HepG2 (cell line): ENCODE results near the gene GBX1. TPM values are rescaled to one million over a fixed set of nuclear protein-coding genes. Genes with fewer than 3 reads are reported as not detected.

Source experiments
- ATAC-seq: fragments of 200-7000 bp; cut with Tn5 transposase; 3 replicates; pipeline ENCODE4 v1.9.1; 2020; ENCODE audit warnings: mild to moderate bottlenecking, moderate library complexity
- BruUV-seq: library from RNA; stranded (reverse); fragments of 400-500 nt; replicated peaks from 2 replicates; lab custom pipeline; 2021; lab: Mats Ljungman, UMichigan
- CTCF ChIA-PET: fragments of 300-600 bp; formaldehyde crosslinking; extraction: SDS; loops from one replicate; lab custom pipeline; 2021; ENCODE audit warnings: low total read pairs, inconsistent platforms, low intra/inter-chr PET ratio; lab: Yijun Ruan, JAX
- POLR2A ChIA-PET: fragments of 350-600 bp; sonication (Branson Sonifier 250); formaldehyde crosslinking; loops from one replicate; lab custom pipeline; 2020; ENCODE audit warnings: antibody characterized with exemption, inconsistent platforms; lab: Yijun Ruan, JAX
- DNase-seq: peaks from one replicate; pipeline ENCODE4 v3.0.0-alpha.2; 2015; ENCODE audit warnings: low spot score
- FAIRE-seq: peaks from 3 replicates; lab custom pipeline; 2011; peaks lifted over from hg19 to GRCh38; lab: Jason Lieb, UNC
- H2AFZ ChIP-seq: one replicate; pipeline ENCODE4 v1.6.1; 2011; ENCODE audit warnings: low read length, inconsistent platforms
- H3K27ac ChIP-seq: fragments of 300-600 bp; 3 replicates; pipeline ENCODE4 v1.8.0; 2011; ENCODE audit warnings: mixed run types, mild to moderate bottlenecking, mixed read lengths, low read length, inconsistent platforms; ENCODE audit not compliant: insufficient read depth; ENCODE audit errors: extremely low read length
- H3K27me3 ChIP-seq, 2 experiments: fragments of 200-600 bp in 1 of 2; 2 replicates in 1 of 2; 3 replicates in 1 of 2; pipeline versions ENCODE4 v1.6.0 to v1.8.0; 2011; ENCODE audit warnings: low read length in 2 of 2, mild to moderate bottlenecking in 2 of 2, moderate library complexity in 2 of 2, inconsistent platforms in 1 of 2; ENCODE audit not compliant: insufficient read depth in 2 of 2, control insufficient read depth in 1 of 2
- H3K36me3 ChIP-seq, 2 experiments: fragments of 200-600 bp in 1 of 2; replicated peaks in 1 of 2; 2 replicates in 1 of 2; 3 replicates in 1 of 2; pipeline versions ENCODE4 v1.5.1 to v1.8.0; 2011; ENCODE audit warnings: low read length in 2 of 2, inconsistent platforms in 1 of 2; ENCODE audit not compliant: insufficient read depth in 2 of 2, control insufficient read depth in 1 of 2
- H3K4me1 ChIP-seq: 2 replicates; pipeline ENCODE4 v1.5.1; 2012; ENCODE audit warnings: low read length, inconsistent platforms; ENCODE audit not compliant: insufficient read depth
- H3K4me2 ChIP-seq: 2 replicates; pipeline ENCODE4 v1.6.0; 2011; ENCODE audit warnings: low read depth, low read length, inconsistent platforms
- H3K4me3 ChIP-seq, 3 experiments: fragments of 200-600 bp in 1 of 3; sonication (generic), shearing (Covaris generic) in 1 of 3; replicated peaks in 1 of 3; 2 replicates each; pipeline ENCODE4 v1.5.1; 2011 to 2016; ENCODE audit warnings: low read length in 3 of 3, inconsistent platforms in 2 of 3, low read depth in 2 of 3, mild to moderate bottlenecking in 2 of 3, control low read depth in 1 of 3, mixed read lengths in 1 of 3; ENCODE audit not compliant: insufficient read depth in 1 of 3
- H3K79me2 ChIP-seq: one replicate; pipeline ENCODE4 v1.6.1; 2011; ENCODE audit warnings: low read length, inconsistent platforms; ENCODE audit not compliant: insufficient read depth
- H3K9ac ChIP-seq: 2 replicates; pipeline ENCODE4 v1.6.0; 2011; ENCODE audit warnings: mild to moderate bottlenecking, low read depth, low read length, inconsistent platforms; ENCODE audit not compliant: insufficient read depth
- H3K9me3 ChIP-seq: 2 replicates; pipeline ENCODE4 v1.5.1; 2012; ENCODE audit warnings: mild to moderate bottlenecking, low read length
- H4K20me1 ChIP-seq: 2 replicates; pipeline ENCODE4 v1.6.0; 2011; ENCODE audit warnings: inconsistent platforms, mild to moderate bottlenecking, low read length, moderate library complexity; ENCODE audit not compliant: insufficient read depth
- EHMT2 ChIP-seq: fragments of 200-600 bp; sonication (generic); IDR thresholded peaks from 2 replicates; pipeline ENCODE4 v1.7.0; 2017; ENCODE audit warnings: antibody characterized with exemption, low read depth, low read length, borderline replicate concordance
- MBD4 ChIP-seq: IDR thresholded peaks from 2 replicates; pipeline ENCODE4 v1.6.1; 2012; ENCODE audit warnings: low read length, inconsistent platforms, borderline replicate concordance
- MED1 ChIP-seq: sonication (generic); formaldehyde crosslinking; IDR thresholded peaks from 2 replicates; pipeline ENCODE4 v1.4.0; 2020; ENCODE audit warnings: missing genetic modification reagents
- SMAD3 ChIP-seq: sonication (generic); formaldehyde crosslinking; IDR thresholded peaks from 2 replicates; pipeline ENCODE4 v1.4.0; 2020; ENCODE audit warnings: missing genetic modification reagents
- SMARCC2 ChIP-seq: fragments of 450-650 bp; IDR thresholded peaks from 2 replicates; pipeline ENCODE4 v1.6.1; 2017; ENCODE audit warnings: antibody characterized with exemption, mild to moderate bottlenecking
- TBX2 ChIP-seq: sonication (generic); formaldehyde crosslinking; IDR thresholded peaks from 2 replicates; pipeline ENCODE4 v1.5.0; 2020; ENCODE audit warnings: missing genetic modification reagents, mild to moderate bottlenecking, borderline replicate concordance
- ZNF644 ChIP-seq: IDR thresholded peaks from 2 replicates; pipeline ENCODE4 v1.6.1; 2016; ENCODE audit warnings: low read depth
- ZNF687 ChIP-seq: sonication (generic); formaldehyde crosslinking; IDR thresholded peaks from 2 replicates; pipeline ENCODE4 v1.5.1; 2020; ENCODE audit warnings: mild to moderate bottlenecking, missing genetic modification reagents, moderate library complexity
- ZNF788 ChIP-seq: sonication (generic); formaldehyde crosslinking; IDR thresholded peaks from 2 replicates; pipeline ENCODE4 v1.5.0; 2020; ENCODE audit warnings: mild to moderate bottlenecking, missing genetic modification reagents, borderline replicate concordance
- ZSCAN22 ChIP-seq: sonication (generic); formaldehyde crosslinking; IDR thresholded peaks from 2 replicates; pipeline ENCODE4 v1.4.0; 2020; ENCODE audit warnings: mild to moderate bottlenecking, missing genetic modification reagents
- ZUFSP ChIP-seq: sonication (generic); formaldehyde crosslinking; IDR thresholded peaks from 2 replicates; pipeline ENCODE4 v1.9.0; 2021; ENCODE audit warnings: missing genetic modification reagents, mild to moderate bottlenecking, borderline replicate concordance
- WGBS: methylation state at CpG from one replicate; pipeline ENCODE4 v1.1.6; 2017; ENCODE audit warnings: low lambda C conversion rate; 5-methylcytosine and 5-hydroxymethylcytosine counted together
- in situ Hi-C: cut with HindIII; loops from 2 replicates; pipeline ENCODE4 v1.10.0; 2017; ENCODE audit warnings: low pct_unique_long_range_greater_than_20kb; ENCODE audit not compliant: extremely low pct_ligation_motif_present
- intact Hi-C: fragments of 100-400 bp; cut with micrococcal nuclease; formaldehyde crosslinking; loops from one replicate; pipeline ENCODE4 v1.10.0; 2022; ENCODE audit not compliant: unreplicated experiment
- polyA plus RNA-seq, 8 experiments: library from polyadenylated mRNA; depleted of rRNA in 3 of 8; stranded (reverse) in 7 of 8; unstranded in 1 of 8; fragments of >200 nt; fragmentation: Illumina TruSeq in 4 of 8; extraction: Trizol in 4 of 8; gene quantifications; 2 replicates each; pipeline versions ENCODE4 v1.2.1 to v1.2.3, GENCODE V29; 2011 to 2016; ENCODE audit warnings: low read depth in 4 of 8, missing spikeins in 1 of 8, mixed read lengths in 1 of 8; ENCODE audit not compliant: insufficient read depth in 1 of 8
- total RNA-seq, 5 experiments: library from RNA; depleted of rRNA; stranded (reverse); fragments of >200 nt; fragmentation: Illumina TruSeq; extraction: Trizol; gene quantifications; 2 replicates each; pipeline ENCODE4 v1.2.3, GENCODE V29; 2016; ENCODE audit warnings: low read depth in 1 of 5

GBX1 gene
- total and polyA plus RNA-seq, 2 of the 13 experiments (the other 11 are each of a cell fraction or from before 2014, with no cell fraction given) = not detected

DNA sequence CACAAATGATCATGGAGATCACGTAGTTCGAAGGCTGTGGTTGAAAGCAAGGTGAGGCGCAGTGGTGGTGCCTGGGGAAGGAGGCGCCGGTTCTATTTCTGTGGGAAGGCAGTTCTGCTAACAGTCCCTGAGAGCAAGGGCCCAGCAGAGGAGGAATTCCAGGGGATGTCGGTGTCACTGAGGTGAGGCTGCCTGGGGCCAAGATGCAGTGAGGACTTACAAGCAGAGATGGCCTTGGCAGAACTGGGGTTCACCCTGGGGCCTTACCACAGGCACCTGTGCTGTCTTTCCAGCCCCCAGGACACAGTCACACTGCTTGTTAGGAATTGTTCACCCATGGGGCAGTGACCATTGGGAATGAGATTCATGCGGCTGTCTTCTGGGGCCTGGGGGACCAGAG, 26.7 kb downstream of the GBX1 start:
- BruUV-seq = no TSS peak

GRCh38 chr7:151139791-151140190, 27.7 kb downstream of the GBX1 start:
- no peaks in the 10 kb centered on the region for H3K79me2 ChIP-seq
- no peak overlapping the region for H3K9ac ChIP-seq
- in situ Hi-C loops (no loop called here), intact Hi-C loops (loop anchor here (10.0 kb wide), 1 partner anchor 165 kb away; no protein-coding TSS in a partner anchor)
- FAIRE-seq (no peak), ATAC-seq (no peak), DNase-seq (no peak)
- H4K20me1 ChIP-seq = no peaks in the 10 kb centered on the region
- peaks cover 21 to 54% of the 10 kb centered on the region in 2 experiments for H3K36me3 ChIP-seq
- H3K27ac ChIP-seq = no peak overlapping the region
- H3K4me2 ChIP-seq = no peak overlapping the region
- no TSS peak for BruUV-seq
- H3K4me3 ChIP-seq = no peak overlapping the region
- POLR2A ChIA-PET = no interaction called here
- 95% methylated on average over 9 of the region's 9 CpGs for WGBS
- CTCF ChIA-PET = no interaction called here
- no peaks in the 10 kb centered on the region for H3K4me1 ChIP-seq
- H3K9me3 ChIP-seq = no peaks in the 10 kb centered on the region
- H2AFZ ChIP-seq = no peak overlapping the region
- no peaks in the 10 kb centered on the region for H3K27me3 ChIP-seq
- TF ChIP-seq ZNF687 (CRISPR knock-in tag) (no peak), ZNF644 (CRISPR knock-in tag) (no peak), TBX2 (no peak)

More for the DNA sequence above, 26.7 kb downstream of the GBX1 start:
- Histone ChIP-seq H3K36me3 (peaks cover 16 to 44% of the 10 kb centered on the region in 2 experiments), H3K4me1 (no peaks in the 10 kb centered on the region), H3K4me2 (no peak overlapping the region), H2AFZ (no peak overlapping the region), H3K27ac (no peak overlapping the region), H3K4me3 (no peak overlapping the region), H4K20me1 (no peaks in the 10 kb centered on the region), H3K79me2 (no peaks in the 10 kb centered on the region), H3K9me3 (no peaks in the 10 kb centered on the region), H3K27me3 (no peaks in the 10 kb centered on the region), H3K9ac (no peak overlapping the region)
- no peak for DNase-seq
- TF ChIP-seq EHMT2 = no peak
- no peak for TF ChIP-seq ZSCAN22 (CRISPR knock-in tag)
- TF ChIP-seq MBD4 = no peak
- TF ChIP-seq MED1 (CRISPR knock-in tag) = no peak
- no peak for TF ChIP-seq SMAD3 (CRISPR knock-in tag)
- TF ChIP-seq SMARCC2 = no peak
- no peak for TF ChIP-seq ZNF788 (CRISPR knock-in tag)
- no peak for TF ChIP-seq ZUFSP
- intact Hi-C loops = no loop called here
- 95% methylated on average over 6 of the region's 7 CpGs for WGBS
- CTCF ChIA-PET = no interaction called here
- no peak for ATAC-seq
- in situ Hi-C loops = no loop called here
- FAIRE-seq = no peak
- POLR2A ChIA-PET = interaction anchor here (1.2 kb wide), 1 partner anchor 86 kb away, joined by 3 read pairs; the partner anchor contains the start of gene ABCF2
